ENCODE results near the gene CD33.

CD33 gene

GRCh38 chr19:51253088-51253806 is 28.4 kb downstream of the CD33 start:
- no peak for TF ChIP-seq CTCF (IDR thresholded peaks at IDR 0.05; ENCODE audit: borderline replicate concordance, extremely low read depth, low read length, poor library complexity, severe bottlenecking)
- TF ChIP-seq EZH2 (IDR thresholded peaks at IDR 0.05; ENCODE audit: borderline replicate concordance, low read depth, low read length, severe bottlenecking): no peak
- H2AFZ ChIP-seq (ENCODE audit: low read depth, low read length): no peak overlapping the region
- H3K4me1 ChIP-seq (ENCODE audit: insufficient read depth, low read length): no peaks in the 10 kb centered on the region
- H3K9me3 ChIP-seq (ENCODE audit: insufficient read depth, low read length, severe bottlenecking): no peaks in the 10 kb centered on the region
- no peaks in the 10 kb centered on the region for H3K79me2 ChIP-seq (ENCODE audit: insufficient read depth, low read length)
- H3K27ac ChIP-seq (ENCODE audit: low read length): no peak overlapping the region
- no peak for ATAC-seq (ENCODE audit: insufficient read depth, low read depth)
- H3K27me3 ChIP-seq (ENCODE audit: insufficient read depth, low read length, poor library complexity): no peaks in the 10 kb centered on the region
- no peaks in the 10 kb centered on the region for H4K20me1 ChIP-seq (ENCODE audit: insufficient read depth, low read length)
- no peaks in the 10 kb centered on the region for H3K36me3 ChIP-seq (ENCODE audit: insufficient read depth, low read length)
- no peak overlapping the region for H3K9ac ChIP-seq (ENCODE audit: low read depth, low read length)
- no peak overlapping the region for H3K4me3 ChIP-seq (ENCODE audit: low read depth in 1 of 2, low read length in 2 of 2)
- no peak for DNase-seq
- no peak overlapping the region for H3K4me2 ChIP-seq (ENCODE audit: insufficient read depth, low read length)

- Histone ChIP-seq H3K36me3 (ENCODE audit: insufficient read depth, low read length) (no peaks in the 10 kb centered on the region), H3K4me2 (ENCODE audit: insufficient read depth, low read length) (no peak overlapping the region), H3K9ac (ENCODE audit: low read depth, low read length) (no peak overlapping the region), H3K4me3 (ENCODE audit: low read depth in 1 of 2, low read length in 2 of 2) (no peak overlapping the region), H3K27me3 (ENCODE audit: insufficient read depth, low read length, poor library complexity) (no peaks in the 10 kb centered on the region), H3K27ac (ENCODE audit: low read length) (no peak overlapping the region), H3K4me1 (ENCODE audit: insufficient read depth, low read length) (no peaks in the 10 kb centered on the region), H3K79me2 (ENCODE audit: insufficient read depth, low read length) (no peaks in the 10 kb centered on the region), H2AFZ (ENCODE audit: low read depth, low read length) (no peak overlapping the region), H3K9me3 (ENCODE audit: insufficient read depth, low read length, severe bottlenecking) (no peaks in the 10 kb centered on the region), H4K20me1 (ENCODE audit: insufficient read depth, low read length) (no peaks in the 10 kb centered on the region)
- DNase-seq (no peak), ATAC-seq (ENCODE audit: insufficient read depth, low read depth) (no peak)
- no peak for TF ChIP-seq CTCF (IDR thresholded peaks at IDR 0.05; ENCODE audit: borderline replicate concordance, extremely low read depth, low read length, poor library complexity, severe bottlenecking)
- TF ChIP-seq EZH2 (IDR thresholded peaks at IDR 0.05; ENCODE audit: borderline replicate concordance, low read depth, low read length, severe bottlenecking): no peak
Observed at GRCh38 chr19:51256155-51256625, 31.3 kb downstream of the CD33 start.

GRCh38 chr19:51257471-51257870 is 32.6 kb downstream of the CD33 start:
- Histone ChIP-seq H3K27me3 (ENCODE audit: insufficient read depth, low read length, poor library complexity) (no peaks in the 10 kb centered on the region), H3K79me2 (ENCODE audit: insufficient read depth, low read length) (no peaks in the 10 kb centered on the region), H2AFZ (ENCODE audit: low read depth, low read length) (no peak overlapping the region), H3K9me3 (ENCODE audit: insufficient read depth, low read length, severe bottlenecking) (no peaks in the 10 kb centered on the region), H3K4me3 (ENCODE audit: low read depth in 1 of 2, low read length in 2 of 2) (no peak overlapping the region), H3K4me1 (ENCODE audit: insufficient read depth, low read length) (no peaks in the 10 kb centered on the region), H4K20me1 (ENCODE audit: insufficient read depth, low read length) (no peaks in the 10 kb centered on the region), H3K27ac (ENCODE audit: low read length) (no peak overlapping the region), H3K4me2 (ENCODE audit: insufficient read depth, low read length) (no peak overlapping the region), H3K9ac (ENCODE audit: low read depth, low read length) (no peak overlapping the region), H3K36me3 (ENCODE audit: insufficient read depth, low read length) (no peaks in the 10 kb centered on the region)
- no peak for TF ChIP-seq EZH2 (IDR thresholded peaks at IDR 0.05; ENCODE audit: borderline replicate concordance, low read depth, low read length, severe bottlenecking)
- no peak for TF ChIP-seq CTCF (IDR thresholded peaks at IDR 0.05; ENCODE audit: borderline replicate concordance, extremely low read depth, low read length, poor library complexity, severe bottlenecking)
- ATAC-seq (ENCODE audit: insufficient read depth, low read depth): no peak
- no peak for DNase-seq
